HG03045 (cell line): ENCODE measurements around the gene HSDL2.
"Not testable (repeated sequence)": the region's sequence is repeated elsewhere in the genome, so short reads cannot be mapped to it uniquely, and the experiment has no call there.

Experiments used
- ATAC-seq: cut with Tn5 transposase; IDR thresholded peaks from one replicate; pipeline ENCODE4 v1.9.1; 2021; ENCODE audit warnings: mild to moderate bottlenecking, moderate library complexity; ENCODE audit not compliant: unreplicated experiment

HSDL2 gene

GRCh38 chr9:112494153-112494552 is 114.2 kb downstream of the HSDL2 start:
- ATAC-seq, result no peak

DNA sequence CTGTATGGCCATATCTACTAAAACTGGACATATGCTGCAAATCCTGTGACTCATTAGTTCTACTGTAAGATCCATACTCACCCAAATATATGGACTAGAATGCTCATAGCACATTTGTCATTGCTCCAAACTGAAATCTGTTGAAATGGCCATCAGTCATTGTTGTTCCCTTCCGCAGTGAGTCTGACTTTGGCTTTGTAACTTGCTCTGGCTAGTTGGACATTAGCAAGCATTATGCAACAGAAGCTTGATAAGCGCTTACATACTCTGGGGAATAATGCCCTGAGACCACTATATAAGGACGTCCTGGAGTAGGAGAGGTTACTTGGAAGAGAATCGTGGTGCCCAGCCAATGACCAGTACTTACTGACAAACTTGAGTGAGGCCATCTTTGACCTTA is 115.7 kb downstream of the HSDL2 start:
- ATAC-seq, result no peak

DNA sequence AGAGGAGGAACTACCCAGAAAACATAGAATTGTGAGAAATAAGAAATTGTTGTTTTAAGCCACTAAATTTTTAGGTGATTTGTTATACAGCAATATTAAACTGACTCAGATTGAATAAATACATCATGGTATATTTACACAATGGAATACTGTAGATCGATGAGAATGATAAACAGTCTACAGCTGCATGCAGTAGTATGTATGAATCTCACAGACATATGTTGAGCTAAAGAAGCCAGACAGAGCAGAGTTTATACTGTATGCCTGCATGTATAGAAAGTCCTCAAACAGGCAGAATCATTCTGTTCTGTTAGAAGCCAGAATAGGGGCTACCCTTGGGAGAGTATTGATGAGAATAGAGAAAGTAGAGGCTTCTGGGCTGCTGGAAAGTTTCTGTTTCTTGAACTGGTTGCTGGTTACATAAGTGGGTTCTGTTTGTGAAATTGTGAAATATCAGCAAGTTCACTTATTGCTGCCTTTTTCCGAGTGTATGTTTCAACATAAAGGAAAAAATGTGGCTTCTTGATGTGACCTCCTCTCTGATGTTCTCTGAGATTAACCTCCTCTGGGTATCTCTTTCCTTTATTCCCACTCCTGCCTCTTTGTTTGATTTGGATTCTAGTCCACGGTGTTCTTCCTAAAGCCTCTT is 116.3 kb downstream of the HSDL2 start:
- ATAC-seq, result no peak

- ATAC-seq, result no peak
These were observed 120.9 kb downstream of the HSDL2 start for GRCh38 chr9:112500842-112501241.

DNA sequence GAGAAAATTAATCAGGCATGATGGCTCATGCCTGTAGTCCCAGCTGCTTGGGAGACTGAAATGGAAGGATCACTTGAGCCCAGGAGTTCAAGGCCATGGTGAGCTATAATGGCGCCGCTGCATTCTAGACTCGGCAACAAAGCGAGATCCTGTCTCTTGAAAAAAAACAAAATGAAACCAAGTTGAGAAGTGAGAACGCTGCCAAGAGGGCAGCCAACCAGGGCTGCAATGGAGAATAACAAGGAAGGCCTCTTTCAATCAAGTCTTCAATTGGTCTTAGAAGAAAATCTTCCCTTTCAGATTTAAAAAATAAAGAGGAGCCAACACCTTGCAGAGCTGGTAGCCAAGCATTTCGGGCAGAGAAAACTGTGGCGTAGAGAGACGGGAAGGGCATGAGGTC is 121.4 kb downstream of the HSDL2 start:
- no peak for ATAC-seq

GRCh38 chr9:112502175-112502946 is 122.5 kb downstream of the HSDL2 start:
- no peak for ATAC-seq

DNA sequence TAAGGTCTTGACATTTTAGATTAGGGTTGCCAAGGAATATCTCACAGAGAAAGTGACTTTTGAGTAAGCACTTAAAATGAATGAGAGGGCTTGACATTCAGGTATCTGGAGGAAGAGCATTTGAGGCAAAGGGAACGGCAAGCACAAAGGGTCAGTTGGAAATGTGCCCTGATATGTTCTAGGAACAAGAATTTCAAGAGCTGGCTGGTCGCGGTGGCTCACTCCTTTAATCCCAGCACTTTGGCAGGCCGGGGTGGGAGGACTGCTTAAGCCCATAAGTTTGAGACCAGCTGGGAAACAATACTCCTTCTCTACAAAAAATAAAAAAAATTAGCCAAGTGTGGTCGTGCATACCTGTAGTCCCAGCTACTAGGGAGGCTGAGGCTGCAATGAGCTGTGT is 123.3 kb downstream of the HSDL2 start:
- ATAC-seq, result no peak

DNA sequence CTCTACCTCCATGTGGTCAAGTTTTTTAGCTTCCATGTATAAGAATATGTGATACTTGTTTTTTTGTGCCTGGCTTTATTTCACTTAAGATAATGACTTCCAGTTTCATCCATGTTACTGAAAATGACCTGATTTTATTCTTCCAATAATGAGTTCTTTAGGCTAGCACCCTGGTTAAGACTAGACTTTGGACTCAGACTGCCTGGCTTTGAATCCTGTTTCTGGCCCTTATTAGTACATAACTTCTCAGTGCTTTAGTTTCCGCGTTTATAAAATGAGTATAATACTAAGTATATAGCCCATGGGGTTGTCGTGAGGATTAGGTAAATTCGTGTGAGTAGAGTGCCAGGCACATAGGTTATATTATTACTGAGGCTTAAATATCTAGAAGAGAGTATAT is 125.2 kb downstream of the HSDL2 start:
- ATAC-seq, result no peak

DNA sequence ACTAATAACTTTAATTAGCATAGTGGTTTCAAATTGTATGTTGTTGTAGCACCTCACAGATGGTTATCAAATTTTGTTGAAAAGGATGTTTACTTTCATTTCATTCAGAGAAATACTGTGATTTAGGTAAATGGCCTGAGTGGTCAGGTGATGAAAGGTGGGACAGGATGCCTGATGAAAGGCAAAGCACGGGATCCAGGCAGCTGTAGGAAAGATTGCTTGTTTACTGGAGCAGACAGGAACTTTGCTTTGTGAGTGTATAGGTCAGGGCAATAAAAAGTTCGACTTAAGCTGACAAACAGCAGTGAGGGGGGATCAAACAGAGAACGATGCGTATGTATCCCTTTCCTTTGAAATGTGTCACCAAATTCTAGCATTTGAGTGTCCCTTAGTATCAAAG is 125.7 kb downstream of the HSDL2 start:
- ATAC-seq, result no peak

DNA sequence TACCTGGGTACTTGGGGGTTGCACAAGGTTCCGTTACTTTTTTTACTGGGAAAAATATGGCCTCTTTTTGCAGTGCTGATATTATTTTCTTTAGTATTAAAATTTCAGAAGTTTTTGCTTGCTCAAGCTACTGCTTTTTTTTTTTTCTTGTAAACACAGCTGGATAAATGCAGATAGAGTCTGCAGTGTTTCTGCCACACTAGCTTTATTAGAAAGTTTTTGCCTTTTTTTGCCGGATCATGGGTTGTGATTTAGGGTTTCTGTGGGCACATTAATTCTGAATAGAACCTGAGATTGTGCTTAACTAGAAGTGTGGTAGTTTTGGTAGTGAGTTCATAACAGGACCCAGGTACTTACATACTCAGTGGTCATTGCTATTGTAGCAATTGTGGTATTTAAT is 126.7 kb downstream of the HSDL2 start:
- ATAC-seq, result no peak

DNA sequence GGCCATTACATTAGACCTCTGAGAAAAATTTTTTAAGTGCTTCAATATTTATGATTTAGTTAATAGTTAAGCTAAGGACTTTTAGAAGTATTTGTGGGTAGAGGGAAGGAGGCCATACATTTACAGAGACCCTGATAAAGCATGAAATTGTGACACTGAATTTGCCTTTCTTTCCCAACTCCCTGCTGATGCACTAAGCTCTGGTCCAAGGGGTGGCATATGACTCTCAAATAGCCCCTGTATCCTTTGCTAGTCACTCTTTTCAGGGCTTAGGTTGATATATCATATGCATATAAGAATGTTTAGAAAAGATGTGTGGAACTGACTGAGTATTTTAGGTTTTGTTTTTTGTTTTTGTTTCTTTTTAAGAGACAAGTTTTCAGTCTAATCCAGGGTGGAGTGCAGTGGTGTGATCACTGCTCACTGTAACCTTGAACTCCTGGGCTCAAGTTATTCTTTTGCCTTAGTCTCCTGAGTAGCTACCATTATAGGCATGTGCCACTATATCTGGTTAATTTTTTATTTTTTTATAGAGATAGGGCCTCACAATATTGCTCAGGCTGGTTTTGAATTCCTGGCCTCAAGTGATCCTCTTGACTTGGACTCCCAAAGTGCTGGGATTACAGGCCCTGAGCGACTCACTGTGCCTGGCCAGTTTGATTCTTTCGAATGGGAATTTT is 127.2 kb downstream of the HSDL2 start:
- no peak for ATAC-seq

- no peak for ATAC-seq
These were observed 128.5 kb downstream of the HSDL2 start for GRCh38 chr9:112508377-112508776.

DNA sequence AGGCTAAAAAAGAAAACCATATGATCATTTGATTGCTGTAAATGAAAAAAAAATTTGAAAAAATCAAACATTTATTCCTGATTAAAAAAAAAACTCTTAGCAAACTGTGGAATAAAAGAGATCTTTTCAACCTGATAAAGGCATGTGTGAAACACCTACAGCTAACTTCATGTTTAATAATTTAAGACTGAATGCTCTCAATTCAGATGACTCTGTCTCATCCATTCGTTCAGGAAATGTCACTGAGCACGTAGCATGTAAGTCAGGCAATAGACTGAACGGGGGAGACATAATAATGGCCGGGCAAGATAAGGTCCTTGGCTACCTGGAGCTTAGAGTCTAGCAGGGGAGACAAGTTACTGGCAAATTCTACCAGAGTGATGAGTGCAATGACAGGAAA is 132.5 kb downstream of the HSDL2 start:
- ATAC-seq, result not testable (repeated sequence)

DNA sequence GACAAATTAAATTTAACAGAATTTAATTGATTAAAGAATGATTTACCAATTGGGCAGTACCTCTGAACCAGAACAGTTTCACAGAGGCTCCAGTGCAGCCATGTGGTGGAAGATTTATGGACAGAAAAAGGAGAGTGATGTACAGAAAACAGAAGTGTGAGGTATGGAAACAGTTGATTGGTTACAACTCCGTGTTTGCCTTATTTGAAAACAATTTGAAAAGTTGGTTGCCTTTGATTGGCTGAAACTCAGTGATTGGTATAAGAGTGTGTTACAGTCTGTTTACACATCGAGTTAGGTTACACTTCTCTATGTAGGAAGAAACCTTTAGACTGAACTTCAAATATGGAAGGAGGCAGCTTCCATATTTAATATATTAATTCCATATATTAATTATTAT is 136.9 kb downstream of the HSDL2 start:
- ATAC-seq, result no peak

GRCh38 chr9:112520069-112520468 is 140.2 kb downstream of the HSDL2 start:
- no peak for ATAC-seq

DNA sequence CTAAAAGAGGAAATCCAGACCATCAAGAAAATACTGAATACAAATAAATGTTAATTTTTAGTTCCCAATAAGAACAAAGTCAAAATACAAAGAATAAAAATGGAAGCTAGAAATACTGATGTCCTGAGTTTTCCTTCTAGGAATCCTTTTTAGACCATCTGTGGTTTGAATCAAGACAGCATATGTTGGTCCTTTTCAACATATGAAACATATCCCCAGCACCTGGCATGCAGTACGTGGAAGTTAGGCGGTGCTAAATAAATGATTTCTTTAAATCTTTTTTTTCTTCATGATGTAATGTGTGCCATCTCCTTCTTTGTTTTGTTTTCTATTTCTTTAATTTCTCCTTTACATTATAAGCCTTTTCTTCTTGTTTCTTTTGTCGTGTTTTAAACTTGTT is 140.7 kb downstream of the HSDL2 start:
- ATAC-seq, result no peak
